Fibroblast of villous mesenchyme (primary cell): ENCODE measurements around the gene SBF2. TPM values are rescaled to one million over a fixed set of nuclear protein-coding genes. Genes with fewer than 3 reads are reported as not detected.

Experiments used
- DNase-seq: peaks from one replicate; pipeline ENCODE4 v3.0.0-alpha.2; 2010; ENCODE audit warnings: low read depth
- H3K4me3 ChIP-seq: 2 replicates; pipeline ENCODE4 v1.5.1; 2011; ENCODE audit warnings: low read depth, mild to moderate bottlenecking, low read length
- total RNA-seq: library from RNA; depleted of rRNA; stranded (reverse); fragments of >200 nt; gene quantifications from 2 replicates; pipeline ENCODE4 v1.2.3, GENCODE V29; 2012
- TF ChIP-seq, protein P1 (sequence below): IDR thresholded peaks from 2 replicates; pipeline ENCODE4 v1.5.1; 2012; ENCODE audit warnings: low read depth, mild to moderate bottlenecking, low read length; ENCODE audit not compliant: insufficient read depth

The SBF2 gene
- total RNA-seq, 1 donor: 35.0 TPM

DNA sequence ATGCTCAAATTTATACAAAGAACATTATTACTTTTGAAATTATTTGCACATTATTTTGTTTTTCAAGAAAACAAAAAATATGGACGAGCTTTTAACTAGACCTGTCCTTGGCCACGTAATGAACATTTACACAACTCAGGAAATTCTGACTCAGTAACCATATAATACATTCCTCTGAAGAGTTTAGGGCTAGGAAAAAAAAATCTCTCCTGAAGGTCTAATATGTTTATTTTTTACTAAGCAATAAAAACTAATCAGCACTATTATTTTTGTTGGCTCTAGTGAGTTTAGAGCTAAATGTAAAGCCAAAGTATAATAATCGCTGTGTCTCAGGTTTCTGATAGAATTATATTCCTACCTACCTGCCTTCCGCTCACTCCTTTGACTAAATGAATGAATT lies 442.7 kb downstream of the SBF2 start:
- TF ChIP-seq, protein P1, sequence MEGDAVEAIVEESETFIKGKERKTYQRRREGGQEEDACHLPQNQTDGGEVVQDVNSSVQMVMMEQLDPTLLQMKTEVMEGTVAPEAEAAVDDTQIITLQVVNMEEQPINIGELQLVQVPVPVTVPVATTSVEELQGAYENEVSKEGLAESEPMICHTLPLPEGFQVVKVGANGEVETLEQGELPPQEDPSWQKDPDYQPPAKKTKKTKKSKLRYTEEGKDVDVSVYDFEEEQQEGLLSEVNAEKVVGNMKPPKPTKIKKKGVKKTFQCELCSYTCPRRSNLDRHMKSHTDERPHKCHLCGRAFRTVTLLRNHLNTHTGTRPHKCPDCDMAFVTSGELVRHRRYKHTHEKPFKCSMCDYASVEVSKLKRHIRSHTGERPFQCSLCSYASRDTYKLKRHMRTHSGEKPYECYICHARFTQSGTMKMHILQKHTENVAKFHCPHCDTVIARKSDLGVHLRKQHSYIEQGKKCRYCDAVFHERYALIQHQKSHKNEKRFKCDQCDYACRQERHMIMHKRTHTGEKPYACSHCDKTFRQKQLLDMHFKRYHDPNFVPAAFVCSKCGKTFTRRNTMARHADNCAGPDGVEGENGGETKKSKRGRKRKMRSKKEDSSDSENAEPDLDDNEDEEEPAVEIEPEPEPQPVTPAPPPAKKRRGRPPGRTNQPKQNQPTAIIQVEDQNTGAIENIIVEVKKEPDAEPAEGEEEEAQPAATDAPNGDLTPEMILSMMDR: no peak
- H3K4me3 ChIP-seq: no peak overlapping the region
- peak; percentile 82 for DNase-seq

DNA sequence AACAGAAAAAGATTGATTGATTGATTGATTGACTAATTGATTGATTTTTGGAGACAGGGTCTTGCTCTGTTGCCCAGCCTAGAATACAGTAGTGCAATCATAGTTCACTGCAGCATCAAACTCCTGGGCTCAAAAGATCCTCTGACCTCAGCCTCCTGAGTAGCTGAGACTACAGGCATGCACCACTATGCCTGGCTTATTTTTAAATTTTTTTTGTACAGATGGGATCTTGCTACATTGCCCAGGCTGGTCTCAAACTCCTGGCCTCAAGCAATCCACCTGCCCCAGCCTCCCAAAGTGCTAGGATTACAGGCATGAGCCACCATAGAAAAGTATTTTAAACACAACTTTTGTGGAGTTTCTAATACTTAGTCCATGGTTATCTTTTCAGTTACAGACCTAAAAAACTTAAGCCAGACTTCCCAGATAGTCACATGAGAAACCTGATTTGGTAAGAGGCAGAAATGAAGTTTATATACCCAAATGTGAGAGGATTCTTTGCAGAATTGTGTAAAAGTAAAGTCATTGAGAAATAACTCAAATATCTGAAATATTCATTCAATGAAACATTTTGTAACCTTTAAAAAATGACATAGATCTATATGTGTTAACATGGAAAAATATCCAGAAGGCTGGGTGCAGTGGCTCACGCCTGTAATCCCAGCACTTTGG lies 443.7 kb downstream of the SBF2 start:
- no peak overlapping the region for H3K4me3 ChIP-seq
- TF ChIP-seq, protein P1: no peak
- DNase-seq: peak; percentile 45

DNA sequence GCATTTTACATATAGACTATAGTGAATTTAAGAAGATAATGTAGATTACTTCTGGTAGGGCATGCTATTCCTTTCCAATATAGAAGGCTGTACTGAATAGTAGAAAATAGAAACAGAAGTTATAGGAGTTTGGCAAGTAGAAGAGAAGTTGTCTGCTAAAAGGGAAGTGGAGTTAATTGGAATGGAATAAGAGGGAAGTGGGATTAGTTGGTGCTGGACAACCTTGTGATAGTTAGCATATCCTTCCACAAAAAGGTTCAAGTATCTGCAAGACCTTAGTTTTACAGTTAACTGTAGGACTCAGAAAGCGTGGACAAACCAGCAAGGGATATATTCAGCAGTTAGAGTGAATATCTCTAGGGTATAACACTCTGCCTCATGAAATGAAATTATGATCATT lies 444.6 kb downstream of the SBF2 start:
- DNase-seq: no peak
- TF ChIP-seq, protein P1: no peak
- no peak overlapping the region for H3K4me3 ChIP-seq

DNA sequence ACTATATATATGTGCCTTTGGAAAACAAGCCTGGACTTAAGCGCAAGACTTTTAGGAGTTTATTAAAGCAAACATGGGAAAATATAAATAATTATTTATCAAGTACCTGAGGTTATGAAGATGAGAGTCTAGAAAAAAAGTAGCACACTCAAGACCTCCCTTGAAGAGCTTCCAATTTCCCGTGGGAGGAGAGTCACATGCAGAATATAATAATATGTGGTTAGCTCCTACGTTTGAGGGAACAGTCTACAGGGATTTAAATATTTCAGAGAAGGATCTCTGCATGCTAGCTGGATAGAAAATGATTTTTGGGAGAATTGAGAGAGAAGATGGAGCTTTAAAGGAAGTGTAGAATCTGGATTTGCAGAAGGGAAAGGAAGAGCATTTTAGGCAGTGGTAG lies 446.4 kb downstream of the SBF2 start:
- peak; percentile 56 for DNase-seq
- TF ChIP-seq, protein P1: no peak

DNA sequence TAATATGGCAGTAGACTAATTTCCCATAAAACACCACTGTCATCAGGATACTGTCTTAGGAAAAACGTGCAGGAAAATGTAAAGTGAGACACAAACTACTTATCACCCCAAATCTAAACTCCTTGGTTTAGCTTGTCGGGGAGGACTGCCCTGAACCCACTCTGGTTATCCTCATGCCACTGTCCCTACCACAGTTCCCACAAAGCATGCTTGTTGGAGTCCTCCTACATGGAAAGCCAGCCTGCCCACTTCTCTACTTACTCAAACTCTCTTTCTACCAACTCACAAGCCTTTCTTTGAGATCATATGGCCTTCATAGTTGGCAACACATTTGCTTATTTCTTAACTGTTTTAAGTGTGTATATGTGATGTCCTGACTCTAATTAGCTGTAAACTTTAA lies 451.1 kb downstream of the SBF2 start:
- TF ChIP-seq, protein P1: no peak
- H3K4me3 ChIP-seq: no peak overlapping the region
- no peak for DNase-seq

More for the DNA sequence above, 446.4 kb downstream of the SBF2 start:
- no peak overlapping the region for H3K4me3 ChIP-seq

DNA sequence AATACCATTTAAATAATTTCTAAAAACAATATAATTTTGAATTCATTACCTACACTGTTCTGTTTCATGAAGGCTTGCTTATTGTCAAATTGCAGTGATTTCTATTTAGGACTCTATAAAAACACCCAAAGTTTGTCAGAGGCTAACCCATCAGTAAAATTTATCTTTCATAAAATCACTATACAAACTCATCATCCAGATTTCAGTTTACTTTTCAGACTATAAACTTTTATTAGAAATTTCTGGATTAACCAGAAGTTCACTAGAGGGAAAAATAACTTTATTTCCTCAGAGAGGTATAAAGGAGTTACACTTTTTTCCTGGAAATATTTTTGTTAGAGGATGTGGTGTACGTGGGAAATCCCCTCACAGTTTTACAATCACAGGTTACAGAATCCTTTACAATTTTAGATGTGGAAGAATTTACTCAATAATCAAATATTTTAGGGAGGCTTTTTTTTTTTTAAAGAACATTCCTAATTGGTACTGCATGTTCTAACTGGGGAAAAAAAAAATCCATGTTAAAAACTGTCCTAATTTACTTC lies 453.5 kb downstream of the SBF2 start:
- TF ChIP-seq, protein P1: no peak
- no peak overlapping the region for H3K4me3 ChIP-seq
- no peak for DNase-seq
